A549 (cell line): ENCODE results near the gene FBN3. TPM values are rescaled to one million over a fixed set of nuclear protein-coding genes. Genes with fewer than 3 reads are reported as not detected.

Experiments used
- ATAC-seq, 2 experiments: fragments of 200-7000 bp in 1 of 2; fragments of >200 bp in 1 of 2; cut with Nextera tagmentation in 1 of 2; cut with Tn5 transposase in 1 of 2; 3 replicates each; pipeline versions ENCODE4 v1.8.0 to v1.9.1; 2018 to 2020; ENCODE audit warnings: mild to moderate bottlenecking in 1 of 2, moderate library complexity in 1 of 2
- CTCF ChIA-PET: fragments of 300-600 bp; sonication (Branson Sonifier 250); formaldehyde crosslinking; extraction: SDS; loops from one replicate; lab custom pipeline; 2021; ENCODE audit warnings: antibody characterized with exemption, inconsistent platforms; lab: Yijun Ruan, JAX
- POLR2A ChIA-PET: fragments of 350-600 bp; formaldehyde crosslinking; extraction: SDS; loops from one replicate; lab custom pipeline; 2021; ENCODE audit warnings: antibody characterized with exemption, inconsistent platforms; lab: Yijun Ruan, JAX
- DNase-seq, 2 experiments: peaks; one replicate each; pipeline versions ENCODE4 v3.0.0 to v3.0.0-alpha.2; 2011 to 2016; ENCODE audit warnings: low read depth in 1 of 2, low spot score in 1 of 2
- FAIRE-seq: peaks from 2 replicates; lab custom pipeline; 2011; peaks lifted over from hg19 to GRCh38; lab: Jason Lieb, UNC
- H3K27ac ChIP-seq, 2 experiments: fragments of >200 bp; sonication (Bioruptor Twin); formaldehyde crosslinking; 3 replicates each; pipeline ENCODE4 v1.5.1; 2016 to 2017
- H3K4me1 ChIP-seq: fragments of >200 bp; sonication (Bioruptor Twin); formaldehyde crosslinking; 3 replicates; pipeline ENCODE4 v1.6.1; 2016
- H3K4me2 ChIP-seq: fragments of >200 bp; sonication (Bioruptor Twin); formaldehyde crosslinking; 3 replicates; pipeline ENCODE4 v1.6.1; 2016
- H3K4me3 ChIP-seq: fragments of >200 bp; sonication (Bioruptor Twin); formaldehyde crosslinking; 3 replicates; pipeline ENCODE4 v1.5.1; 2016
- H3K9me3 ChIP-seq: fragments of >200 bp; sonication (Bioruptor Twin); formaldehyde crosslinking; 3 replicates; pipeline ENCODE4 v1.6.1; 2016
- CBX8 ChIP-seq: fragments of 200-600 bp; sonication (generic); IDR thresholded peaks from 2 replicates; pipeline ENCODE4 v1.6.1; 2016
- EHF ChIP-seq: fragments of 250-450 bp; sonication (Bioruptor Pico); IDR thresholded peaks from 2 replicates; pipeline ENCODE4 v1.5.0; 2020; ENCODE audit warnings: mild to moderate bottlenecking
- FOSL2 ChIP-seq, 2 experiments: fragments of 450-650 bp in 1 of 2; fragments of >200 bp in 1 of 2; sonication (Bioruptor Twin) in 1 of 2; formaldehyde crosslinking; IDR thresholded peaks; 2 replicates each; pipeline versions ENCODE4 v1.5.0 to v1.6.1; 2016 to 2020; ENCODE audit warnings: mild to moderate bottlenecking in 1 of 2, moderate library complexity in 1 of 2
- JUNB ChIP-seq: fragments of >200 bp; sonication (Bioruptor Twin); formaldehyde crosslinking; IDR thresholded peaks from 2 replicates; pipeline ENCODE4 v1.6.1; 2016
- KDM5A ChIP-seq: fragments of 200-600 bp; sonication (generic); IDR thresholded peaks from 2 replicates; pipeline ENCODE4 v1.6.1; 2016; ENCODE audit warnings: antibody characterized with exemption, mild to moderate bottlenecking
- MAFK ChIP-seq: fragments of 450-650 bp; IDR thresholded peaks from 2 replicates; pipeline ENCODE4 v1.6.1; 2014; ENCODE audit not compliant: partially characterized antibody
- MAZ ChIP-seq: fragments of 150-350 bp; IDR thresholded peaks from 2 replicates; pipeline ENCODE4 v1.6.1; 2014; ENCODE audit warnings: antibody characterized with exemption, low read depth, low read length, borderline replicate concordance
- MYC ChIP-seq: IDR thresholded peaks from 2 replicates; pipeline ENCODE4 v1.6.1; 2012; ENCODE audit warnings: mild to moderate bottlenecking, inconsistent platforms, low read length, improper control_type of control experiment, borderline replicate concordance
- POLR2A ChIP-seq: IDR thresholded peaks from 2 replicates; pipeline ENCODE4 v1.6.1; 2012; ENCODE audit warnings: mild to moderate bottlenecking, low read length
- RAD21 ChIP-seq, 2 experiments: fragments of >200 bp in 1 of 2; sonication (Bioruptor Twin) in 1 of 2; formaldehyde crosslinking in 1 of 2; IDR thresholded peaks in 1 of 2; conservative IDR thresholded peaks in 1 of 2; 2 replicates in 1 of 2; 3 replicates in 1 of 2; pipeline ENCODE4 v1.6.1; 2012 to 2018; ENCODE audit warnings: inconsistent platforms in 1 of 2
- RCOR1 ChIP-seq: fragments of 150-350 bp; IDR thresholded peaks from 2 replicates; pipeline ENCODE4 v1.6.1; 2014; ENCODE audit warnings: antibody characterized with exemption, low read length, low read depth
- SREBF2 ChIP-seq: fragments of 450-650 bp; IDR thresholded peaks from 2 replicates; pipeline ENCODE4 v1.6.1; 2014; ENCODE audit warnings: mild to moderate bottlenecking, moderate library complexity
- TFCP2L1 ChIP-seq: fragments of 250-450 bp; sonication (Bioruptor Pico); IDR thresholded peaks from 2 replicates; pipeline ENCODE4 v1.5.0; 2021; ENCODE audit warnings: mild to moderate bottlenecking
- ZC3H11A ChIP-seq: fragments of 450-650 bp; IDR thresholded peaks from 2 replicates; pipeline ENCODE4 v1.6.1; 2014; ENCODE audit warnings: antibody characterized with exemption, mild to moderate bottlenecking
- ZFP36 ChIP-seq: fragments of 450-650 bp; IDR thresholded peaks from 2 replicates; pipeline ENCODE4 v1.6.1; 2014; ENCODE audit warnings: borderline replicate concordance; ENCODE audit not compliant: partially characterized antibody
- WGBS: methylation state at CpG from one replicate; pipeline ENCODE4 v1.1.6; 2017; ENCODE audit errors: missing lambda C conversion rate; 5-methylcytosine and 5-hydroxymethylcytosine counted together
- polyA plus RNA-seq, 4 experiments: library from polyadenylated mRNA; depleted of rRNA in 3 of 4; stranded (reverse); fragments of >200 nt; fragmentation: RNase III in 1 of 4; extraction: RNeasy Plus Mini Kit Qiagen cat#74134 plus additional on column Dnase treatment in 1 of 4; gene quantifications; 2 replicates in 3 of 4; 3 replicates in 1 of 4; pipeline ENCODE4 v1.2.3, GENCODE V29; 2011 to 2017
- TF ChIP-seq, protein P1 (sequence below): fragments of >200 bp; sonication (Bioruptor Twin); formaldehyde crosslinking; IDR thresholded peaks from 3 replicates; pipeline ENCODE4 v1.6.1; 2016
- TF ChIP-seq, protein P2 (sequence below): fragments of 250-450 bp; sonication (Bioruptor Pico); IDR thresholded peaks from 2 replicates; pipeline ENCODE4 v1.5.0; 2020; ENCODE audit warnings: low read depth, mild to moderate bottlenecking, moderate library complexity
- TF ChIP-seq, protein P3 (sequence below): IDR thresholded peaks from 2 replicates; pipeline ENCODE4 v1.6.1; 2012
- TF ChIP-seq, protein P4 (sequence below): fragments of >200 bp; sonication (Bioruptor Twin); formaldehyde crosslinking; IDR thresholded peaks from 3 replicates; pipeline ENCODE4 v1.5.1; 2016
- TF ChIP-seq, protein P5 (sequence below): fragments of 150-350 bp; IDR thresholded peaks from 2 replicates; pipeline ENCODE4 v1.6.1; 2014; ENCODE audit warnings: low read depth, mild to moderate bottlenecking, low read length
- TF ChIP-seq, protein P6 (sequence below): fragments of >200 bp; sonication (Bioruptor Twin); formaldehyde crosslinking; IDR thresholded peaks from 2 replicates; pipeline ENCODE4 v1.6.1; 2016
- TF ChIP-seq, protein P7 (sequence below): fragments of 450-650 bp; IDR thresholded peaks from 2 replicates; pipeline ENCODE4 v1.6.1; 2014; ENCODE audit warnings: antibody characterized with exemption

FBN3 gene
- polyA plus RNA-seq, 2 of the 4 experiments (the other 2 are of a cell fraction) = not detected

DNA sequence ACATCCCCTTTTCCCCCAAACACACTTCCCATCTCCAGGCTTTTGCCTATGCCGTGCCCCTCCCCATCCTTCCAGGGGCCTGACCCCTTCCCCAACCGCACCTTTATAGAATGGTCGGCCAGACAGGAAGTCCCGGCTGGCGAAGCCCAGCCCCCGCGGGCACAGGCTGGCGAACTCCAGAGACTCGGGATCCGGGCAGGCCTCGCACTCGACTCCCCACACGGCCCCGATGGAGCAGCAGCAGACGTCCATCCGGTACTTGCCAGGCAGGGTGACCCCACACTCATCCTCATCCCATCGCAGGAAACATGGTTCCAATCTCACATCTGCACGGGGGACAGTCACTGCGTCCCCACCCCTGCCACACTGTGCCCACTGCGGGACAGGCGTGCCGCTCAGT lies 25.7 kb downstream of the FBN3 start:
- no peaks in the 10 kb centered on the region for H3K4me1 ChIP-seq
- no peak overlapping the region for H3K4me2 ChIP-seq
- ChIA-PET POLR2A (no interaction called here), CTCF (no interaction called here)
- no peak overlapping the region for H3K27ac ChIP-seq
- no peak for DNase-seq
- FAIRE-seq = no peak
- H3K9me3 ChIP-seq = no peaks in the 10 kb centered on the region
- 68% methylated on average over 3 of the region's 22 CpGs for WGBS
- TF ChIP-seq ZFP36 (no peak), MYC (no peak), MAFK (no peak), SREBF2 (no peak), RCOR1 (no peak), ZC3H11A (no peak), KDM5A (no peak), TFCP2L1 (CRISPR knock-in tag) (no peak)
- TF ChIP-seq, protein P1, sequence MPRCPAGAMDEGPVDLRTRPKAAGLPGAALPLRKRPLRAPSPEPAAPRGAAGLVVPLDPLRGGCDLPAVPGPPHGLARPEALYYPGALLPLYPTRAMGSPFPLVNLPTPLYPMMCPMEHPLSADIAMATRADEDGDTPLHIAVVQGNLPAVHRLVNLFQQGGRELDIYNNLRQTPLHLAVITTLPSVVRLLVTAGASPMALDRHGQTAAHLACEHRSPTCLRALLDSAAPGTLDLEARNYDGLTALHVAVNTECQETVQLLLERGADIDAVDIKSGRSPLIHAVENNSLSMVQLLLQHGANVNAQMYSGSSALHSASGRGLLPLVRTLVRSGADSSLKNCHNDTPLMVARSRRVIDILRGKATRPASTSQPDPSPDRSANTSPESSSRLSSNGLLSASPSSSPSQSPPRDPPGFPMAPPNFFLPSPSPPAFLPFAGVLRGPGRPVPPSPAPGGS = no peak
- TF ChIP-seq, protein P2, sequence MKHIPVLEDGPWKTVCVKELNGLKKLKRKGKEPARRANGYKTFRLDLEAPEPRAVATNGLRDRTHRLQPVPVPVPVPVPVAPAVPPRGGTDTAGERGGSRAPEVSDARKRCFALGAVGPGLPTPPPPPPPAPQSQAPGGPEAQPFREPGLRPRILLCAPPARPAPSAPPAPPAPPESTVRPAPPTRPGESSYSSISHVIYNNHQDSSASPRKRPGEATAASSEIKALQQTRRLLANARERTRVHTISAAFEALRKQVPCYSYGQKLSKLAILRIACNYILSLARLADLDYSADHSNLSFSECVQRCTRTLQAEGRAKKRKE = no peak
- TF ChIP-seq, protein P3, sequence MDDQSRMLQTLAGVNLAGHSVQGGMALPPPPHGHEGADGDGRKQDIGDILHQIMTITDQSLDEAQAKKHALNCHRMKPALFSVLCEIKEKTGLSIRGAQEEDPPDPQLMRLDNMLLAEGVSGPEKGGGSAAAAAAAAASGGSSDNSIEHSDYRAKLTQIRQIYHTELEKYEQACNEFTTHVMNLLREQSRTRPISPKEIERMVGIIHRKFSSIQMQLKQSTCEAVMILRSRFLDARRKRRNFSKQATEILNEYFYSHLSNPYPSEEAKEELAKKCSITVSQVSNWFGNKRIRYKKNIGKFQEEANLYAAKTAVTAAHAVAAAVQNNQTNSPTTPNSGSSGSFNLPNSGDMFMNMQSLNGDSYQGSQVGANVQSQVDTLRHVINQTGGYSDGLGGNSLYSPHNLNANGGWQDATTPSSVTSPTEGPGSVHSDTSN = no peak
- no peak for ATAC-seq
- no peak overlapping the region for H3K4me3 ChIP-seq

DNA sequence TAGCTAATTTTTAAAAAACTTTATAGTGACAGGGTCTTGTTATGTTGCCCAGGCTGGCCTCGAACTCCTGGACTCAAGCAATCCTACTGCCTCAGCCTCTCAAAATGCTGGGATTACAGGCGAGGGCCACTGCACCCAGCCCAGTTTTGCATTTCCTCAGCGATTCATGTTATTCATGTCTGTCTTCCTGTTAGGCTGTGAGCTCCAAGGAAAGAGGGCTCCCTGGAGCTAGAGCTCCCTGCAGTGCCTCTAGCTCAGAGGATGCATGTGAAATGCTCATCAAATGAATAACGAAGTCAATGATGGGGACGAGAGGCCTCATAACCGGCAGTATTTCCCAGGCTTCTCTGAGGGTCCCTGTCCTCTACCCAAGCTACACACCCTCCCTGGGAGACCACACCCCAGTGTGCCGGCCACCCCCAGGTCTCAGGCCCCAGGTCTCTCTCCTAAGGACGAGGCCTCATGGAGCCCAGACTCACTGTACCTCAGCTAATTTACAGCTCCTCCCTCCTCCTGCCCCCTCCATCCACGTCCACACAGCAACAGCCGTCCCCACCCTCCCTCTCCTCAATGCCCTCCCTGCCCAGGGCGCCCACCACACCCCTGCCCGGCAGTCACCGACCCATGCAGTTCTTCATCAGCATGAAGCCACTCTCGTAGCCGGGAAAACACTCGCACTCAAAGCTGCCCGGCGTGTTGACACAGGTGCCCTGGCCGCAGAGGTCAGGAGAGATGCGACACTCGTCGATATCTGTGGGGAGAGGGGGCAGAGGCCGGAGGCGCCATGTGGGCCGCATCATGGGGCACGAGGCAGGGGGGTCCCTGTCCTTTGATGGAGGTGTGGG lies 28.5 kb downstream of the FBN3 start:
- no peak overlapping the region for H3K4me3 ChIP-seq
- no peak overlapping the region for H3K4me2 ChIP-seq
- DNase-seq = no peak
- H3K4me1 ChIP-seq = no peaks in the 10 kb centered on the region
- ChIA-PET CTCF (no interaction called here), POLR2A (no interaction called here)
- TF ChIP-seq CBX8 (no peak), MAFK (no peak), JUNB (no peak), FOSL2 (IDR thresholded peaks at IDR 0.05) (no peak), FOSL2 (CRISPR knock-in tag; IDR thresholded peaks at IDR 0.05) (no peak), EHF (CRISPR knock-in tag) (no peak)
- no peak overlapping the region for H3K27ac ChIP-seq
- ATAC-seq = no peak
- WGBS = 56% methylated on average over 16 of the region's 26 CpGs
- H3K9me3 ChIP-seq = no peaks in the 10 kb centered on the region
- no peak for FAIRE-seq

DNA sequence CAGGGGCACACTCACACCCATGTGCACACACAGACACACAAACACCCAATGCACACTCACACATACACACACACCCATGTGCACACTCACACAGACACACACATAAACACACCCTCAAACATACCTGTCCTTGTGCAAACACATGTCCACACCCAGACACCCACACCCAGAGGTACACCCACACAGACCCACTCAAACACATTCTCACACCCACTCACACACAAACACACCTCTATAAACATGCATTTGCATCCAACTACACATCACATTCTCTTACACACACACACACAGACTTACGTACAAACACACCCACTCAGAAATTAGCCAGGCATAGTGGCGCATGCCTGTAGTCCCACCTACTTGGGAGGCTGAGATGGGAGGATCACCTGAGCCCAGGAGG lies 31.4 kb downstream of the FBN3 start:
- no peak for FAIRE-seq
- TF ChIP-seq RAD21 (conservative IDR thresholded peaks at IDR 0.05 in 1 of 2, IDR thresholded peaks at IDR 0.05 in 1 of 2) = no peak
- TF ChIP-seq, protein P1 = no peak
- TF ChIP-seq MYC = no peak
- no peak for TF ChIP-seq MAZ
- TF ChIP-seq, protein P4, sequence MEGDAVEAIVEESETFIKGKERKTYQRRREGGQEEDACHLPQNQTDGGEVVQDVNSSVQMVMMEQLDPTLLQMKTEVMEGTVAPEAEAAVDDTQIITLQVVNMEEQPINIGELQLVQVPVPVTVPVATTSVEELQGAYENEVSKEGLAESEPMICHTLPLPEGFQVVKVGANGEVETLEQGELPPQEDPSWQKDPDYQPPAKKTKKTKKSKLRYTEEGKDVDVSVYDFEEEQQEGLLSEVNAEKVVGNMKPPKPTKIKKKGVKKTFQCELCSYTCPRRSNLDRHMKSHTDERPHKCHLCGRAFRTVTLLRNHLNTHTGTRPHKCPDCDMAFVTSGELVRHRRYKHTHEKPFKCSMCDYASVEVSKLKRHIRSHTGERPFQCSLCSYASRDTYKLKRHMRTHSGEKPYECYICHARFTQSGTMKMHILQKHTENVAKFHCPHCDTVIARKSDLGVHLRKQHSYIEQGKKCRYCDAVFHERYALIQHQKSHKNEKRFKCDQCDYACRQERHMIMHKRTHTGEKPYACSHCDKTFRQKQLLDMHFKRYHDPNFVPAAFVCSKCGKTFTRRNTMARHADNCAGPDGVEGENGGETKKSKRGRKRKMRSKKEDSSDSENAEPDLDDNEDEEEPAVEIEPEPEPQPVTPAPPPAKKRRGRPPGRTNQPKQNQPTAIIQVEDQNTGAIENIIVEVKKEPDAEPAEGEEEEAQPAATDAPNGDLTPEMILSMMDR = no peak
- TF ChIP-seq, protein P5, sequence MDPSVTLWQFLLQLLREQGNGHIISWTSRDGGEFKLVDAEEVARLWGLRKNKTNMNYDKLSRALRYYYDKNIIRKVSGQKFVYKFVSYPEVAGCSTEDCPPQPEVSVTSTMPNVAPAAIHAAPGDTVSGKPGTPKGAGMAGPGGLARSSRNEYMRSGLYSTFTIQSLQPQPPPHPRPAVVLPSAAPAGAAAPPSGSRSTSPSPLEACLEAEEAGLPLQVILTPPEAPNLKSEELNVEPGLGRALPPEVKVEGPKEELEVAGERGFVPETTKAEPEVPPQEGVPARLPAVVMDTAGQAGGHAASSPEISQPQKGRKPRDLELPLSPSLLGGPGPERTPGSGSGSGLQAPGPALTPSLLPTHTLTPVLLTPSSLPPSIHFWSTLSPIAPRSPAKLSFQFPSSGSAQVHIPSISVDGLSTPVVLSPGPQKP = no peak
- no peak for TF ChIP-seq POLR2A
- TF ChIP-seq, protein P6, sequence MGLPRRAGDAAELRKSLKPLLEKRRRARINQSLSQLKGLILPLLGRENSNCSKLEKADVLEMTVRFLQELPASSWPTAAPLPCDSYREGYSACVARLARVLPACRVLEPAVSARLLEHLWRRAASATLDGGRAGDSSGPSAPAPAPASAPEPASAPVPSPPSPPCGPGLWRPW = no peak
- TF ChIP-seq, protein P7, sequence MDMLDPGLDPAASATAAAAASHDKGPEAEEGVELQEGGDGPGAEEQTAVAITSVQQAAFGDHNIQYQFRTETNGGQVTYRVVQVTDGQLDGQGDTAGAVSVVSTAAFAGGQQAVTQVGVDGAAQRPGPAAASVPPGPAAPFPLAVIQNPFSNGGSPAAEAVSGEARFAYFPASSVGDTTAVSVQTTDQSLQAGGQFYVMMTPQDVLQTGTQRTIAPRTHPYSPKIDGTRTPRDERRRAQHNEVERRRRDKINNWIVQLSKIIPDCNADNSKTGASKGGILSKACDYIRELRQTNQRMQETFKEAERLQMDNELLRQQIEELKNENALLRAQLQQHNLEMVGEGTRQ = no peak
- TF ChIP-seq, all 56 proteins: peak for 0

More for the DNA sequence above, 31.4 kb downstream of the FBN3 start:
- DNase-seq = no peak
- POLR2A ChIA-PET = no interaction called here
- WGBS = 96% methylated on average over 2 of the region's 2 CpGs
- CTCF ChIA-PET = no interaction called here
- H3K4me3 ChIP-seq = no peak overlapping the region
- no peaks in the 10 kb centered on the region for H3K9me3 ChIP-seq
- no peak for ATAC-seq
- H3K4me1 ChIP-seq = no peaks in the 10 kb centered on the region; the same call in 2 of the 3 replicates
- no peak overlapping the region for H3K27ac ChIP-seq
- H3K4me2 ChIP-seq = no peak overlapping the region
